ENCODE data around the gene RYR2.
A peak's percentile ranks its signal among the peaks of the same experiment; 100 is the strongest.

The RYR2 gene

GRCh38 chr1:237788069-237788468 is 746.1 kb downstream of the RYR2 start:
- Histone ChIP-seq H3K4me1 (peaks cover 10% of the 10 kb centered on the region), H4K20me1 (no peaks in the 10 kb centered on the region), H3K27me3 (no peaks in the 10 kb centered on the region), H3K36me3 (no peaks in the 10 kb centered on the region), H3K9ac (no peak overlapping the region), H3K27ac (no peak overlapping the region), H3K4me3 (no peak overlapping the region), H3K9me3 (no peaks in the 10 kb centered on the region), H3K4me2 (no peak overlapping the region)
- no peak for TF ChIP-seq Cebpa-rat (IDR thresholded peaks at IDR 0.05)

GRCh38 chr1:237789619-237790018 is 747.6 kb downstream of the RYR2 start:
- Histone ChIP-seq H3K4me1 (peaks cover 17% of the 10 kb centered on the region), H3K4me2 (peak overlapping the region; percentile 75), H3K27me3 (no peaks in the 10 kb centered on the region), H4K20me1 (no peaks in the 10 kb centered on the region), H3K9ac (no peak overlapping the region), H3K9me3 (no peaks in the 10 kb centered on the region), H3K4me3 (no peak overlapping the region), H3K27ac (no peak overlapping the region), H3K36me3 (no peaks in the 10 kb centered on the region)
- no peak for TF ChIP-seq Cebpa-rat (IDR thresholded peaks at IDR 0.05)

GRCh38 chr1:237791592-237791991 is 749.6 kb downstream of the RYR2 start:
- H4K20me1 ChIP-seq, result no peaks in the 10 kb centered on the region
- no peak overlapping the region for H3K9ac ChIP-seq
- H3K36me3 ChIP-seq, result no peaks in the 10 kb centered on the region
- peaks cover 17% of the 10 kb centered on the region for H3K4me1 ChIP-seq
- no peak overlapping the region for H3K4me2 ChIP-seq
- H3K4me3 ChIP-seq, result no peak overlapping the region
- no peaks in the 10 kb centered on the region for H3K27me3 ChIP-seq
- H3K27ac ChIP-seq, result no peak overlapping the region
- no peaks in the 10 kb centered on the region for H3K9me3 ChIP-seq
- no peak for TF ChIP-seq Cebpa-rat (IDR thresholded peaks at IDR 0.05)

- Histone ChIP-seq H3K27me3 (no peaks in the 10 kb centered on the region), H3K9me3 (no peaks in the 10 kb centered on the region), H3K9ac (no peak overlapping the region), H3K4me2 (no peak overlapping the region), H3K27ac (no peak overlapping the region), H3K36me3 (no peaks in the 10 kb centered on the region), H3K4me3 (no peak overlapping the region), H3K4me1 (peaks cover 17% of the 10 kb centered on the region), H4K20me1 (no peaks in the 10 kb centered on the region)
- no peak for TF ChIP-seq Cebpa-rat (IDR thresholded peaks at IDR 0.05)
Observed at GRCh38 chr1:237792149-237792548, 750.2 kb downstream of the RYR2 start.

GRCh38 chr1:237792726-237793125 is 750.7 kb downstream of the RYR2 start:
- H4K20me1 ChIP-seq, result no peaks in the 10 kb centered on the region
- H3K4me3 ChIP-seq, result no peak overlapping the region
- H3K27ac ChIP-seq, result no peak overlapping the region
- H3K4me1 ChIP-seq, result peaks cover 17% of the 10 kb centered on the region
- no peaks in the 10 kb centered on the region for H3K27me3 ChIP-seq
- H3K9me3 ChIP-seq, result no peaks in the 10 kb centered on the region
- no peak overlapping the region for H3K9ac ChIP-seq
- H3K36me3 ChIP-seq, result no peaks in the 10 kb centered on the region
- TF ChIP-seq Cebpa-rat (IDR thresholded peaks at IDR 0.05), result no peak
- no peak overlapping the region for H3K4me2 ChIP-seq

GRCh38 chr1:237794071-237794470 is 752.1 kb downstream of the RYR2 start:
- H3K4me3 ChIP-seq, result no peak overlapping the region
- no peak overlapping the region for H3K27ac ChIP-seq
- H3K9ac ChIP-seq, result no peak overlapping the region
- H3K4me2 ChIP-seq, result 0 out of 2 replicates have a peak overlapping the region, but pooled peaks have one; percentile 20
- H3K9me3 ChIP-seq, result no peaks in the 10 kb centered on the region
- no peaks in the 10 kb centered on the region for H4K20me1 ChIP-seq
- TF ChIP-seq Cebpa-rat (IDR thresholded peaks at IDR 0.05), result no peak
- no peaks in the 10 kb centered on the region for H3K36me3 ChIP-seq
- H3K4me1 ChIP-seq, result peaks cover 17% of the 10 kb centered on the region
- no peaks in the 10 kb centered on the region for H3K27me3 ChIP-seq

GRCh38 chr1:237795558-237795957 is 753.6 kb downstream of the RYR2 start:
- TF ChIP-seq Cebpa-rat (IDR thresholded peaks at IDR 0.05), result no peak
- no peak overlapping the region for H3K4me2 ChIP-seq
- no peaks in the 10 kb centered on the region for H3K9me3 ChIP-seq
- peaks cover 7% of the 10 kb centered on the region; the same call in 1 of the 2 replicates for H3K4me1 ChIP-seq
- no peak overlapping the region for H3K27ac ChIP-seq
- H3K9ac ChIP-seq, result no peak overlapping the region
- no peaks in the 10 kb centered on the region for H4K20me1 ChIP-seq
- H3K4me3 ChIP-seq, result no peak overlapping the region
- no peaks in the 10 kb centered on the region for H3K27me3 ChIP-seq
- H3K36me3 ChIP-seq, result no peaks in the 10 kb centered on the region

GRCh38 chr1:237799762-237800474 is 757.9 kb downstream of the RYR2 start:
- Histone ChIP-seq H4K20me1 (no peaks in the 10 kb centered on the region), H3K4me1 (no peaks in the 10 kb centered on the region), H3K27ac (no peak overlapping the region), H3K27me3 (no peaks in the 10 kb centered on the region), H3K4me2 (no peak overlapping the region), H3K4me3 (no peak overlapping the region), H3K36me3 (no peaks in the 10 kb centered on the region), H3K9ac (no peak overlapping the region), H3K9me3 (no peaks in the 10 kb centered on the region)
- no peak for TF ChIP-seq Cebpa-rat (IDR thresholded peaks at IDR 0.05)

GRCh38 chr1:237804516-237804915 is 762.5 kb downstream of the RYR2 start:
- no peak for TF ChIP-seq Cebpa-rat (IDR thresholded peaks at IDR 0.05)
- H3K4me2 ChIP-seq, result no peak overlapping the region
- no peaks in the 10 kb centered on the region for H3K27me3 ChIP-seq
- H3K9me3 ChIP-seq, result no peaks in the 10 kb centered on the region
- H3K9ac ChIP-seq, result no peak overlapping the region
- no peak overlapping the region for H3K4me3 ChIP-seq
- no peak overlapping the region for H3K27ac ChIP-seq
- no peaks in the 10 kb centered on the region for H3K36me3 ChIP-seq
- no peaks in the 10 kb centered on the region for H4K20me1 ChIP-seq
- H3K4me1 ChIP-seq, result no peaks in the 10 kb centered on the region

- Histone ChIP-seq H3K9ac (no peak overlapping the region), H3K4me1 (no peaks in the 10 kb centered on the region; the same call in 1 of the 2 replicates), H3K36me3 (no peaks in the 10 kb centered on the region), H3K4me2 (no peak overlapping the region), H3K27ac (no peak overlapping the region), H3K27me3 (no peaks in the 10 kb centered on the region), H4K20me1 (no peaks in the 10 kb centered on the region), H3K9me3 (no peaks in the 10 kb centered on the region), H3K4me3 (no peak overlapping the region)
- no peak for TF ChIP-seq Cebpa-rat (IDR thresholded peaks at IDR 0.05)
Observed at GRCh38 chr1:237809099-237809498, 767.1 kb downstream of the RYR2 start.

All from BLaER1 (cell line).